Activated CD4-positive, alpha-beta memory T cell treated with anti-CD3 and anti-CD28 coated beads, Interleukin-2, amount 10 ng/mL, durations not matched to agents 7 days and 5 days (primary cell): ENCODE data around the gene USP28. TPM values are rescaled to one million over a fixed set of nuclear protein-coding genes. Genes with fewer than 3 reads are reported as not detected.
"Not testable (repeated sequence)": the region's sequence is repeated elsewhere in the genome, so short reads cannot be mapped to it uniquely, and the experiment has no call there.

Source experiments
- CTCF ChIA-PET: fragments of 350-600 bp; sonication (Branson Sonifier 250); formaldehyde crosslinking; loops from one replicate; lab custom pipeline; 2021; ENCODE audit warnings: antibody characterized with exemption, inconsistent platforms; lab: Charles Lee
- POLR2A ChIA-PET: fragments of 350-600 bp; sonication (Branson Sonifier 250); formaldehyde crosslinking; loops from one replicate; lab custom pipeline; 2021; ENCODE audit warnings: antibody characterized with exemption; lab: Charles Lee
- DNase-seq: peaks from one replicate; pipeline ENCODE4 v3.0.0-alpha.2; 2020
- H3K27ac Mint-ChIP-seq: one replicate; pipeline ENCODE4 v1.8.0; 2021; ENCODE audit warnings: mild to moderate bottlenecking, mixed read lengths
- H3K27me3 Mint-ChIP-seq: one replicate; pipeline ENCODE4 v1.8.0; 2021; ENCODE audit warnings: mixed read lengths
- H3K36me3 Mint-ChIP-seq: one replicate; pipeline ENCODE4 v1.8.0; 2021; ENCODE audit warnings: low read depth, mixed read lengths
- H3K4me1 Mint-ChIP-seq: one replicate; pipeline ENCODE4 v1.8.0; 2021; ENCODE audit warnings: mixed read lengths
- H3K4me3 Mint-ChIP-seq: one replicate; pipeline ENCODE4 v1.8.0; 2021; ENCODE audit warnings: mild to moderate bottlenecking, mixed read lengths
- H3K9me3 Mint-ChIP-seq: one replicate; pipeline ENCODE4 v1.8.0; 2021; ENCODE audit warnings: mixed read lengths
- total RNA-seq, 2 experiments: library from RNA; stranded (reverse); gene quantifications; one replicate each; pipeline ENCODE4 v1.2.3, GENCODE V29; 2021

The USP28 gene
- total RNA-seq, 2 experiments from 2014 or later, result 52.3 to 53.8 TPM

DNA sequence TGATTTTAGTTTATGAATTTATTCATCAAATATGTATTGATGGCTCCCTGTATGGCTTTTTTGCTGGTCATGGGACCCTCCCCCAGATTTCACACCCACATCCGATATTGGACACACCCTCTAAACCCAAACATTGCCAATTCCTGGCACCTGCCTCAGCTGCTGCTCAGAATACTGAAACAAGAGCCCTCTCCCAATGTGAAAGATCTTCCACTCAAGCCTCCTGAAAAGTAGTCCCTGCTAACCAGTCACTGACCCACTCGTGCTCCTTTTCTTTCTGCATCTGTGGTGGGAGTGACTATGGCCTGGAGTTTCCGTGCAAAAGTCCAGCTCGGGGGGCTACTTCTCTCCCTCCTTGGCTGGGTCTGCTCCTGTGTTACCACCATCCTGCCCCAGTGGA lies 95.9 kb downstream of the USP28 start, which contains the start of gene CLDN25:
Gene CLDN25 (plus strand): TSS at position 301 of the 400 bp plus-strand sequence. CDS start 0 bp downstream, at position 301.
- no peaks in the 10 kb centered on the region for H3K9me3 Mint-ChIP-seq

DNA sequence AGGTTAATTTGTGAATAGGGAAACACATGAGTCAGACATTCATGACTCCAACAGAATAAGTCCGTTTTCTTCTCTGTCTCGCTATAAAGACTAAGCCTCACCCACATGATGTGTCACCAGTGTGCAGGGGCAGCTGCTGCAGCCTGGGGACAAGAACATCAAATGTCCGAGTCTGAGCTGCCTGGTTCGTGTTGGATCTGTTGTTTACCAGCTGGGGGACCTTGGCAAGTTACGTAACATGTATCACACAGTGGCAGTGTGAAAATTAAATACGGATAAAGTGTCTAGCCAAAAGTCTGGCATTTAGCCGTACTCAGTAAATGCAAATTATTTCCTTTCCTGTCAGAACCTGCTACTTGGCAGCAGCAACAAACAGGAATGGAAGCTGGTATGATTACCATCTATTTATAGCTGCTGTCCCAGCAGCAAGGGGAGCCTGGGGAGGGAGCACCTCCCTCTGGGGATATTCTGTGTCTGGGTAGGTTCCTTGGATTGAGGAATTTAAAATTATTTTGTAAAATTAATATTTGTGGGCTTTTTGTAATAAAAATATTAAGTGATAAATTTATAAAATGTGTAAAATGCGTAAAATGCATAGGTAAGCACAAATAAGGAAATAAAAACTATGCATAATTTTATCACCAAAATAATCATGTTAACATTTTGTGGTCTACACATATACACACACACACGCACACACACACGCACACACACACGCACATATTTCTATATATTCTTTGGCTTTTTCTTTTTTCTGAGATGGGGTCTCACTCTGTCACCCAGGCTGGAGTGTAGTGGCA lies 97.1 kb downstream of the USP28 start:
- Mint-ChIP-seq H3K9me3 (no peaks in the 10 kb centered on the region), H3K27me3 (peaks cover 26% of the 10 kb centered on the region), H3K4me3 (no peak overlapping the region), H3K27ac (no peak overlapping the region), H3K4me1 (peaks cover 16% of the 10 kb centered on the region), H3K36me3 (peaks cover 3% of the 10 kb centered on the region)
- DNase-seq, result no peak
- ChIA-PET POLR2A (no interaction called here), CTCF (interaction anchor here (0.8 to 1.9 kb wide), 2 partner anchors 18 to 19 kb away, joined by 3 to 5 read pairs; no protein-coding TSS in a partner anchor)

More for the DNA sequence above, 95.9 kb downstream of the USP28 start, which contains the start of gene CLDN25:
- POLR2A ChIA-PET, result no interaction called here
- CTCF ChIA-PET, result interaction anchor here (1.9 kb wide), 1 partner anchor 17 kb away, joined by 5 read pairs; no protein-coding TSS in a partner anchor
- peaks cover 31% of the 10 kb centered on the region for H3K27me3 Mint-ChIP-seq
- H3K4me1 Mint-ChIP-seq, result peaks cover 9% of the 10 kb centered on the region
- H3K4me3 Mint-ChIP-seq, result no peak within 1 kb of the TSS
- H3K27ac Mint-ChIP-seq, result no peak within 1 kb of the TSS
- H3K36me3 Mint-ChIP-seq, result no peaks in the 10 kb centered on the region
- no peak for DNase-seq

DNA sequence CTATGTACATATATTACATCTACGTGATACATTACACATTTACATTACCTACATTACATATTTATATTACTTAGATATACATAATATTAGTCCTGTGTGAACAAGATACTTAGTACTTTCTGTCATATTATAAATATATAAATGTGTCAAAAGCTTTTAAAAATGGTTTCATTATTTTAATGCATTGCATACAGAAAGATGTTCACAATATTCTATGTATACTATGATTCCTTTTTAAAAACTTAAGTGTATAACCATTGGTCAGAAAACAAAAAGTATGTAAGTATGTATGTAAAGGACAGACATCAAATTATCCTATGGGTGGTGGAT lies 101.2 kb downstream of the USP28 start:
- POLR2A ChIA-PET, result no interaction called here
- peak overlapping the region; percentile 81 for H3K27ac Mint-ChIP-seq

DNA sequence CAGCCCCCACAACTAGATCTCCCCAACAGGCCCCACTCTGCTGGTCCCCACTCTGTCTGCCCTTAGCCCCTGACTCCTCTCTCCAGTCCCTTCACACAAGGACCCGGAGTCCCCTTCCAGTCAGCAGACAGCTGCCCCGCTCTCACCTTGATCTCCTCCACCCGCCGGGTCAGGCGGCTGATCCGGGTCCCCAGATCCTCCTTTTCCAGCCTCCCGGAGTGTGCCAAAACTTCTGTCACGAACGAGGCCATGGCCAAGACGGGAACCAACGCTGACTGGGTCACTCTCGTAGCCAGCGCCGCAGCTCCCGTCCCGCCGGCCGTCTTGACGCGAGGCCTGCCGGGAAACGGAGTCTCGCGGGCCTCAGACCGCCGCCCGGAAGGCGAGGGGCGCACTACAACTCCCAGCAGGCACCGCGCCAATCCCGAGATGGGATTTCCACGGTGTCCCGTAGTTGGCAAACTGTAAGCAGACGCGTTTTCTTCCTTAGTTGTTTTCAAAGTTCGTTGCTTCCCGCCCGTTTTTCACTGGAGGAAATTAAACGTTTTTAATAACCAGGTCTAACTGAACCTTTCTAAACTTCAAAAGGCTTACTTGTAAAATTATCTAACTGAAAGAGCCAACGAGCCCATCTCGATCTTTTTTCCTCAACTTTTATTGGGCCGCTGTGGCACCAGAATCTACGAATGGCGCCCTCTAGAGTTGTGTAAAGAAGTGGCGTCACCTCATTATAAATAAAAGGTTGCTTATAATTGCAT lies 101.8 kb downstream of the USP28 start, which contains the start of gene ZW10:
Gene ZW10 (minus strand): TSS at position 277 of the 758 bp plus-strand sequence. CDS start 26 bp downstream, at position 251.
- peaks cover 31% of the 10 kb centered on the region for H3K4me1 Mint-ChIP-seq
- peak; percentile 95 for DNase-seq
- H3K27ac Mint-ChIP-seq, result peak within 1 kb of the TSS; percentile 81
- ChIA-PET CTCF (interaction anchor here (0.7 to 1.6 kb wide), 14 partner anchors 9 to 467 kb away, joined by 3 to 10 read pairs (median 4); no protein-coding TSS in a partner anchor), POLR2A (interaction anchor here (0.6 to 1.8 kb wide), 3 partner anchors 100 to 460 kb away, joined by 3 to 4 read pairs (median 3); partner anchors contain the start of gene TTC12)
- H3K4me3 Mint-ChIP-seq, result peak within 1 kb of the TSS; percentile 96
- peaks cover 15% of the 10 kb centered on the region for H3K36me3 Mint-ChIP-seq
- peaks cover 8% of the 10 kb centered on the region for H3K27me3 Mint-ChIP-seq
- no peaks in the 10 kb centered on the region for H3K9me3 Mint-ChIP-seq

More for the DNA sequence above, 101.2 kb downstream of the USP28 start:
- Mint-ChIP-seq H3K9me3 (no peaks in the 10 kb centered on the region), H3K36me3 (peaks cover 11% of the 10 kb centered on the region), H3K4me3 (peak overlapping the region; percentile 96), H3K27me3 (peaks cover 8% of the 10 kb centered on the region), H3K4me1 (peaks cover 31% of the 10 kb centered on the region)
- CTCF ChIA-PET, result interaction anchor here (1.6 kb wide), 1 partner anchor 187 kb away, joined by 8 read pairs; no protein-coding TSS in a partner anchor
- no peak for DNase-seq

DNA sequence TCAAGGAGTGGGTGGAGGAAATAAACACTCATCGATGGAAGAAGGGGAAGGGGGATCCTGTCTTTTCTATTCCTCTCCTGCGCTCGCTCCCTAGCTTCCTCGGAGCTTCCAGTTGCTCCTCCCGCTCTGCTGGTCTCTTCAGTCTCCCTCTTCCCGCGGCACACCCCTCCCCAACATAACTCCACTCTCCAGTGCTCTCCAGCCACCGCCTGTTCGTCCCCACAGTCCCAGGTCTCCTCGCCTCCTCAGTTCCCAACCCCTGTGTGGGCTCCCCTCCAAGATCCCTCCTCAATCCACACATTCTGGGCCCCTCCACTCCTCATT lies 102.3 kb downstream of the USP28 start:
- ChIA-PET POLR2A (interaction anchor here (0.6 to 1.8 kb wide), 4 partner anchors 30 to 459 kb away, joined by 3 to 4 read pairs (median 3); partner anchors contain the start of gene TTC12), CTCF (interaction anchor here (0.7 to 1.6 kb wide), 14 partner anchors 8 to 467 kb away, joined by 3 to 10 read pairs (median 4); no protein-coding TSS in a partner anchor)
- Mint-ChIP-seq H3K4me1 (peaks cover 31% of the 10 kb centered on the region), H3K27ac (peak overlapping the region; percentile 81), H3K36me3 (peaks cover 19% of the 10 kb centered on the region), H3K9me3 (no peaks in the 10 kb centered on the region), H3K27me3 (peaks cover 8% of the 10 kb centered on the region), H3K4me3 (peak overlapping the region; percentile 96)
- no peak for DNase-seq

GRCh38 chr11:113771964-113772363 lies 103.4 kb downstream of the USP28 start:
- DNase-seq, result no peak
- H3K4me3 Mint-ChIP-seq, result peak overlapping the region; percentile 96
- H3K27ac Mint-ChIP-seq, result no peak overlapping the region
- ChIA-PET POLR2A (interaction anchor here (1.1 to 1.8 kb wide), 2 partner anchors 29 to 458 kb away, joined by 3 to 4 read pairs; partner anchors contain the start of gene TTC12), CTCF (no interaction called here)
- peaks cover 30% of the 10 kb centered on the region for H3K36me3 Mint-ChIP-seq
- H3K27me3 Mint-ChIP-seq, result peaks cover 8% of the 10 kb centered on the region
- H3K9me3 Mint-ChIP-seq, result no peaks in the 10 kb centered on the region
- peaks cover 39% of the 10 kb centered on the region for H3K4me1 Mint-ChIP-seq

DNA sequence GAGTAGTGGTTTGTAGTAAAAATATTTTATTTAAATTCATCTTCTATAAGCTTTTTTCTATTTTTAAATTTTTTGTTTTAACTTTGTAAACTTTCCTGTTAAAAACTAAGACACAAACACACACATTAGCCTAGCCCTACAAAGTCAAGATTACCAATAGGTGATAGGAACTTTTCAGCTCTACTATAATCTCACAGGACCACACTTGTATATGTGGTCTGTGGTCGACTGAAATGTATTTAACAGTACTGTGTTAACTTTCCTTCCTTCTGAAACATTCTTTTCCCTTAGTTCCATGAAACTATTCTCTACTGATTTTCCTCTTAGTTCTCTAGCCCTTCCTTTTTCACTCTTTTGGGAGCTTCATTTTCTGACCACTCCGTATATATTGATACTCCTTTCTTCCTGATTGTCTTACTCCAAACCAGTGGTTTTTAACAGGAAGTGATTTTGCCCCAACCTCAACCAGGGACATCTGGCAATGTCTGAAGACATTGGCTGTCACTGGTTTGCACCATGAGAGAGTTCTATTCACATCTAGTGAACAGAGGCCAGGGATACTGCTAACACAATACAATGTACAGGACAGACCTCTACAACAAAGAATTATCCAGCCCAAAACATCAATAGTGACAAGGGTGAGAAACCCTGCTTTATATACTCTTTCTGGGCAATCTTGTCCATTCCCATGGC lies 110.7 kb downstream of the USP28 start:
- H3K27ac Mint-ChIP-seq, result no peak overlapping the region
- CTCF ChIA-PET, result interaction anchor here (2.8 kb wide), 1 partner anchor 9 kb away, joined by 10 read pairs; the partner anchor contains the start of gene ZW10

GRCh38 chr11:113763040-113763439 lies 112.3 kb downstream of the USP28 start:
- CTCF ChIA-PET, result interaction anchor here (2.8 kb wide), 1 partner anchor 10 kb away, joined by 10 read pairs; the partner anchor contains the start of gene ZW10
- DNase-seq, H3K9me3 Mint-ChIP-seq, H3K27ac Mint-ChIP-seq, POLR2A ChIA-PET, H3K4me3 Mint-ChIP-seq, H3K27me3 Mint-ChIP-seq: not testable (repeated sequence)
- Mint-ChIP-seq H3K4me1 (peaks cover 33% of the 10 kb centered on the region), H3K36me3 (peaks cover 56% of the 10 kb centered on the region)

More for the DNA sequence above, 110.7 kb downstream of the USP28 start:
- H3K9me3 Mint-ChIP-seq, result peaks cover 2% of the 10 kb centered on the region
- POLR2A ChIA-PET, result no interaction called here
- peaks cover 55% of the 10 kb centered on the region for H3K36me3 Mint-ChIP-seq
- no peaks in the 10 kb centered on the region for H3K27me3 Mint-ChIP-seq
- H3K4me1 Mint-ChIP-seq, result peaks cover 33% of the 10 kb centered on the region
- DNase-seq, result no peak
- no peak overlapping the region for H3K4me3 Mint-ChIP-seq

DNA sequence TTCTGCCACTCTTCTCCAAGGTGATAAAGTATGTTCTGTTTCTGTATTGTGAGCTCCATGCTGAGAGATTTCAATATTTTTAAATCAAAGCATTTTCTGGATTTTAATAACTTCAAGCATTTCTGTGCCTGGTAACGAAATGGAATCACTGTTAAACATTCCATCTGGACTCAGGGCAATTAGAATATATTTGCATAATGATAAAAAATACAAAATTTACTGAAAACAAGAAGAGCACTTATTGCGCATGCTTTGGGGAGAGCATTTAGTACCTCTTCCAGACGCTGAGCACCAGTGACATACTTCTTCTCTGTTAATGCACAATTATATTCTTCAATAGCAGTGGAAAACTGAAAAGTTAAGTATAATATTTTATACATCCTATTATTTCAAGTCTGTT lies 115.1 kb downstream of the USP28 start:
- no peak overlapping the region for H3K4me3 Mint-ChIP-seq
- no peaks in the 10 kb centered on the region for H3K27me3 Mint-ChIP-seq
- ChIA-PET CTCF (no interaction called here), POLR2A (no interaction called here)
- no peak overlapping the region for H3K27ac Mint-ChIP-seq
- peaks cover 48% of the 10 kb centered on the region for H3K36me3 Mint-ChIP-seq
- H3K4me1 Mint-ChIP-seq, result peaks cover 21% of the 10 kb centered on the region
- H3K9me3 Mint-ChIP-seq, result peaks cover 2% of the 10 kb centered on the region
- no peak for DNase-seq

GRCh38 chr11:113752932-113753331 lies 122.4 kb downstream of the USP28 start:
- Mint-ChIP-seq H3K4me1 (no peaks in the 10 kb centered on the region), H3K36me3 (peaks cover 27% of the 10 kb centered on the region), H3K9me3 (no peaks in the 10 kb centered on the region), H3K27ac (no peak overlapping the region), H3K27me3 (no peaks in the 10 kb centered on the region), H3K4me3 (no peak overlapping the region)
- ChIA-PET CTCF (interaction anchor here (0.9 kb wide), 1 partner anchor 24 kb away, joined by 3 read pairs; no protein-coding TSS in a partner anchor), POLR2A (no interaction called here)
- no peak for DNase-seq
